Common myeloid progenitor, CD34-positive (primary cell): Measurements from ENCODE around the gene TENM3.

Source experiments
- CTCF ChIA-PET: fragments of 350-600 bp; sonication (Branson Sonifier 250); formaldehyde crosslinking; loops from one replicate; lab custom pipeline; 2021; ENCODE audit warnings: antibody characterized with exemption; lab: Charles Lee
- POLR2A ChIA-PET: fragments of 350-600 bp; sonication (Branson Sonifier 250); formaldehyde crosslinking; loops from one replicate; lab custom pipeline; 2021; ENCODE audit warnings: antibody characterized with exemption; lab: Charles Lee
- DNase-seq, 3 donors: peaks; one replicate each; pipeline versions ENCODE4 v3.0.0 to v3.0.0-alpha.2; 2013
- H3K27ac ChIP-seq, 2 experiments: 1 replicate in 1 of 2; 2 replicates in 1 of 2; pipeline ENCODE4 v1.7.0; 2013; ENCODE audit warnings: inconsistent platforms in 2 of 2, low read length in 2 of 2, mild to moderate bottlenecking in 2 of 2, low read depth in 1 of 2, moderate library complexity in 1 of 2; ENCODE audit not compliant: severe bottlenecking in 2 of 2, insufficient read depth in 1 of 2, poor library complexity in 1 of 2
- H3K27me3 ChIP-seq, 5 experiments: replicated peaks in 2 of 5; 1 replicate in 3 of 5; 2 replicates in 2 of 5; pipeline versions ENCODE4 v1.6.1 to v1.7.0; 2013; ENCODE audit warnings: low read length in 4 of 5, mild to moderate bottlenecking in 2 of 5, moderate library complexity in 2 of 5, inconsistent platforms in 1 of 5; ENCODE audit not compliant: insufficient read depth in 5 of 5, control insufficient read depth in 4 of 5
- H3K36me3 ChIP-seq, 4 experiments: 1 replicate in 2 of 4; 2 replicates in 2 of 4; pipeline versions ENCODE4 v1.6.1 to v1.7.0; 2013; ENCODE audit warnings: low read length in 3 of 4, control low read depth in 1 of 4, mild to moderate bottlenecking in 1 of 4; ENCODE audit not compliant: control insufficient read depth in 4 of 4, insufficient read depth in 4 of 4
- H3K4me1 ChIP-seq, 4 experiments: 1 replicate in 3 of 4; 2 replicates in 1 of 4; pipeline versions ENCODE4 v1.6.1 to v1.7.1; 2013; ENCODE audit warnings: low read length in 3 of 4, mild to moderate bottlenecking in 3 of 4, control low read depth in 1 of 4, inconsistent platforms in 1 of 4, moderate library complexity in 1 of 4; ENCODE audit not compliant: control insufficient read depth in 4 of 4, insufficient read depth in 4 of 4; ENCODE audit errors: control extremely low read depth in 1 of 4
- H3K4me3 ChIP-seq, 7 experiments: 1 replicate in 4 of 7; 2 replicates in 3 of 7; pipeline versions ENCODE4 v1.5.1 to v1.7.0; 2013; ENCODE audit warnings: mild to moderate bottlenecking in 7 of 7, low read length in 6 of 7, moderate library complexity in 6 of 7, inconsistent platforms in 2 of 7, low read depth in 2 of 7, control low read depth in 1 of 7; ENCODE audit not compliant: insufficient read depth in 4 of 7, control insufficient read depth in 1 of 7; ENCODE audit errors: extremely low read depth in 1 of 7
- H3K9me3 ChIP-seq, 5 experiments: 1 replicate in 4 of 5; 2 replicates in 1 of 5; pipeline versions ENCODE4 v1.6.1 to v1.7.1; 2013; ENCODE audit warnings: low read length in 4 of 5, mild to moderate bottlenecking in 2 of 5, inconsistent platforms in 1 of 5, low read depth in 1 of 5, moderate library complexity in 1 of 5; ENCODE audit not compliant: control insufficient read depth in 4 of 5, insufficient read depth in 2 of 5; ENCODE audit errors: control extremely low read depth in 1 of 5
- WGBS: methylation state at CpG from one replicate; pipeline ENCODE4 v1.1.5; 2013; ENCODE audit not compliant: insufficient coverage; 5-methylcytosine and 5-hydroxymethylcytosine counted together

TENM3 gene

GRCh38 chr4:182738283-182739047, 495.3 kb downstream of the TENM3 start:
- no peak overlapping the region for H3K4me3 ChIP-seq
- DNase-seq: no peak
- no peaks in the 10 kb centered on the region for H3K36me3 ChIP-seq
- H3K27ac ChIP-seq: no peak overlapping the region
- ChIA-PET CTCF (no interaction called here), POLR2A (no interaction called here)
- H3K9me3 ChIP-seq: no peaks in the 10 kb centered on the region
- WGBS: 96% methylated on average over 5 of the region's 8 CpGs
- H3K4me1 ChIP-seq: no peaks in the 10 kb centered on the region
- H3K27me3 ChIP-seq: no peaks in the 10 kb centered on the region

GRCh38 chr4:182740256-182740655, 497.1 kb downstream of the TENM3 start:
- WGBS: no CpG with 5 or more reads among the region's 3 CpGs
- no peaks in the 10 kb centered on the region for H3K27me3 ChIP-seq
- H3K36me3 ChIP-seq: no peaks in the 10 kb centered on the region
- H3K9me3 ChIP-seq: no peaks in the 10 kb centered on the region
- no peak overlapping the region for H3K27ac ChIP-seq
- ChIA-PET CTCF (no interaction called here), POLR2A (no interaction called here)
- no peak overlapping the region for H3K4me3 ChIP-seq
- H3K4me1 ChIP-seq: no peaks in the 10 kb centered on the region
- no peak for DNase-seq

GRCh38 chr4:182741054-182741453, 497.9 kb downstream of the TENM3 start:
- H3K4me1 ChIP-seq: no peaks in the 10 kb centered on the region
- 94% methylated on average over 2 of the region's 6 CpGs for WGBS
- H3K27ac ChIP-seq: no peak overlapping the region
- ChIA-PET POLR2A (no interaction called here), CTCF (no interaction called here)
- H3K4me3 ChIP-seq: no peak overlapping the region
- DNase-seq: no peak
- H3K36me3 ChIP-seq: no peaks in the 10 kb centered on the region
- no peaks in the 10 kb centered on the region for H3K9me3 ChIP-seq
- no peaks in the 10 kb centered on the region for H3K27me3 ChIP-seq

GRCh38 chr4:182741914-182742313, 498.7 kb downstream of the TENM3 start:
- ChIA-PET POLR2A (no interaction called here), CTCF (no interaction called here)
- WGBS: 100% methylated on average over 3 of the region's 5 CpGs
- Histone ChIP-seq H3K36me3 (no peaks in the 10 kb centered on the region), H3K27me3 (no peaks in the 10 kb centered on the region), H3K27ac (no peak overlapping the region), H3K9me3 (peaks cover 0 to 4% (median 0%) of the 10 kb centered on the region in 5 experiments), H3K4me3 (no peak overlapping the region), H3K4me1 (no peaks in the 10 kb centered on the region)
- DNase-seq: no peak

GRCh38 chr4:182743815-182744214, 500.6 kb downstream of the TENM3 start:
- CTCF ChIA-PET: no interaction called here
- Histone ChIP-seq H3K9me3 (peaks cover 0 to 4% (median 0%) of the 10 kb centered on the region in 5 experiments), H3K4me3 (no peak overlapping the region), H3K27ac (no peak overlapping the region), H3K27me3 (no peaks in the 10 kb centered on the region), H3K4me1 (no peaks in the 10 kb centered on the region), H3K36me3 (no peaks in the 10 kb centered on the region)
- DNase-seq: no peak
- POLR2A ChIA-PET: no interaction called here

- H3K9me3 ChIP-seq: peaks cover 0 to 4% (median 0%) of the 10 kb centered on the region in 5 experiments
- no peaks in the 10 kb centered on the region for H3K4me1 ChIP-seq
- peak; percentile 29 to 50 (median 34) for DNase-seq
- H3K27ac ChIP-seq: no peak overlapping the region
- no peaks in the 10 kb centered on the region for H3K36me3 ChIP-seq
- H3K27me3 ChIP-seq: no peaks in the 10 kb centered on the region
- ChIA-PET POLR2A (no interaction called here), CTCF (no interaction called here)
- no peak overlapping the region for H3K4me3 ChIP-seq
- WGBS: no CpG with 5 or more reads among the region's 4 CpGs
These were observed 502.0 kb downstream of the TENM3 start for GRCh38 chr4:182745237-182745636.

GRCh38 chr4:182746876-182747275, 503.7 kb downstream of the TENM3 start:
- Histone ChIP-seq H3K36me3 (no peaks in the 10 kb centered on the region), H3K27ac (no peak overlapping the region), H3K9me3 (peaks cover 0 to 4% (median 0%) of the 10 kb centered on the region in 5 experiments), H3K4me3 (no peak overlapping the region), H3K4me1 (no peaks in the 10 kb centered on the region), H3K27me3 (no peaks in the 10 kb centered on the region)
- no CpG with 5 or more reads among the region's 4 CpGs for WGBS
- DNase-seq: no peak
- ChIA-PET POLR2A (no interaction called here), CTCF (no interaction called here)
